HG03354 (cell line): Measurements from ENCODE around the gene MNDA.

Experiments
- ATAC-seq: cut with Tn5 transposase; IDR thresholded peaks from one replicate; pipeline ENCODE4 v1.9.1; 2021; ENCODE audit warnings: mild to moderate bottlenecking; ENCODE audit not compliant: unreplicated experiment, poor library complexity, severe bottlenecking

Gene MNDA

GRCh38 chr1:158830904-158831507 lies at the start of gene MNDA:
Gene MNDA (plus strand): TSS chr1:158831351. CDS start chr1:158842154, 10,803 bp downstream.
- peak; percentile 97 for ATAC-seq

GRCh38 chr1:158793604-158794003 lies 37.5 kb upstream of the MNDA start:
- no peak for ATAC-seq

GRCh38 chr1:158794247-158794646 lies 36.9 kb upstream of the MNDA start:
- no peak for ATAC-seq

- ATAC-seq = no peak
These were observed 32.6 kb upstream of the MNDA start for GRCh38 chr1:158798531-158798930.

GRCh38 chr1:158799689-158800088 lies 31.5 kb upstream of the MNDA start:
- no peak for ATAC-seq

- no peak for ATAC-seq
These were observed 30.6 kb upstream of the MNDA start for GRCh38 chr1:158800526-158800925.

- no peak for ATAC-seq
These were observed 29.8 kb upstream of the MNDA start for GRCh38 chr1:158801396-158801795.

GRCh38 chr1:158803678-158804077 lies 27.5 kb upstream of the MNDA start:
- ATAC-seq = no peak

GRCh38 chr1:158806916-158807536 lies 24.1 kb upstream of the MNDA start:
- ATAC-seq = no peak

GRCh38 chr1:158809256-158809655 lies 21.9 kb upstream of the MNDA start:
- no peak for ATAC-seq

- ATAC-seq = no peak
These were observed 21.3 kb upstream of the MNDA start for GRCh38 chr1:158809862-158810261.

- ATAC-seq = no peak
These were observed 20.8 kb upstream of the MNDA start for GRCh38 chr1:158810311-158810710.

GRCh38 chr1:158812336-158812735 lies 18.8 kb upstream of the MNDA start:
- ATAC-seq = no peak

GRCh38 chr1:158813164-158813563 lies 18.0 kb upstream of the MNDA start:
- ATAC-seq = no peak

GRCh38 chr1:158814970-158815369 lies 16.2 kb upstream of the MNDA start:
- no peak for ATAC-seq

GRCh38 chr1:158818560-158818959 lies 12.6 kb upstream of the MNDA start:
- no peak for ATAC-seq

- no peak for ATAC-seq
These were observed 12.1 kb upstream of the MNDA start for GRCh38 chr1:158818975-158819431.

GRCh38 chr1:158819461-158820443 lies 11.4 kb upstream of the MNDA start:
- peak; percentile 62 for ATAC-seq

- no peak for ATAC-seq
These were observed 9.4 kb upstream of the MNDA start for GRCh38 chr1:158821723-158822122.

GRCh38 chr1:158830074-158830677 lies 975 bp upstream of the MNDA start:
- peak; percentile 51 for ATAC-seq
